Measurements from ENCODE around the gene ACY1. TPM values are rescaled to one million over a fixed set of nuclear protein-coding genes. Genes with fewer than 3 reads are reported as not detected.

ACY1 gene
- total RNA-seq, 2 donors from 2014 or later, result 58.2 to 69.4 TPM

- peak within 1 kb of the TSS; percentile 79 for H3K4me3 Mint-ChIP-seq
- Histone ChIP-seq H3K9me3 (ENCODE audit: control insufficient read depth, low read length) (no peaks in the 10 kb centered on the region), H3K27ac (ENCODE audit: low read depth, low read length) (peak within 1 kb of the TSS; percentile 98), H3K36me3 (ENCODE audit: control insufficient read depth, insufficient read depth, low read length) (peaks cover 8% of the 10 kb centered on the region), H3K4me3 (ENCODE audit: low read length) (peak within 1 kb of the TSS; percentile 88), H3K27me3 (ENCODE audit: control insufficient read depth, insufficient read depth, low read length, poor library complexity, severe bottlenecking) (no peaks in the 10 kb centered on the region), H3K4me1 (ENCODE audit: control insufficient read depth, insufficient read depth, low read length) (peaks cover 28% of the 10 kb centered on the region), H3K9ac (ENCODE audit: extremely low read depth, low read length, poor library complexity, severe bottlenecking) (peak within 1 kb of the TSS; percentile 89)
- peak; percentile 90 for DNase-seq
- H3K27ac Mint-ChIP-seq, result peak within 1 kb of the TSS; percentile 96
- no peaks in the 10 kb centered on the region for H3K9me3 Mint-ChIP-seq
- 0% methylated on average over 6 to 76 of the region's 90 CpGs for WGBS, 2 experiments (ENCODE audit: insufficient coverage in 1 of 2, insufficient read length in 1 of 2)
- H3K27me3 Mint-ChIP-seq (ENCODE audit: insufficient read depth), result no peaks in the 10 kb centered on the region
- H3K36me3 Mint-ChIP-seq (ENCODE audit: low read depth), result peaks cover 3% of the 10 kb centered on the region
- no peak for TF ChIP-seq CTCF (conservative IDR thresholded peaks at IDR 0.05)
- H3K4me1 Mint-ChIP-seq, result peaks cover 48% of the 10 kb centered on the region
Measured at GRCh38 chr3:51967384-51968169, 15.8 kb upstream of the ACY1 start, which contains the start of gene PCBP4. TSS of gene PCBP4 (minus strand) at chr3:51967454. CDS start at chr3:51961240, 6,214 bp downstream.

- 7% methylated on average over 7 of the region's 11 CpGs; no CpG with 5 or more reads in 1 of the 2 experiments for WGBS, 2 experiments (ENCODE audit: insufficient coverage in 1 of 2, insufficient read length in 1 of 2)
- H3K9me3 ChIP-seq (ENCODE audit: control insufficient read depth, low read length), result no peaks in the 10 kb centered on the region
- peak overlapping the region; percentile 98 for H3K27ac ChIP-seq (ENCODE audit: low read depth, low read length)
- peaks cover 43% of the 10 kb centered on the region for H3K4me1 Mint-ChIP-seq
- H3K9ac ChIP-seq (ENCODE audit: extremely low read depth, low read length, poor library complexity, severe bottlenecking), result peak overlapping the region; percentile 89
- H3K27me3 ChIP-seq (ENCODE audit: control insufficient read depth, insufficient read depth, low read length, poor library complexity, severe bottlenecking), result no peaks in the 10 kb centered on the region
- peak; percentile 78 for DNase-seq
- TF ChIP-seq CTCF (conservative IDR thresholded peaks at IDR 0.05), result no peak
- H3K36me3 Mint-ChIP-seq (ENCODE audit: low read depth), result peaks cover 3% of the 10 kb centered on the region
- peaks cover 4% of the 10 kb centered on the region for H3K36me3 ChIP-seq (ENCODE audit: control insufficient read depth, insufficient read depth, low read length)
- peak overlapping the region; percentile 79 for H3K4me3 Mint-ChIP-seq
- no peaks in the 10 kb centered on the region for H3K9me3 Mint-ChIP-seq
- no peaks in the 10 kb centered on the region for H3K27me3 Mint-ChIP-seq (ENCODE audit: insufficient read depth)
- peak overlapping the region; percentile 82 for H3K4me3 ChIP-seq (ENCODE audit: low read length)
- peaks cover 27% of the 10 kb centered on the region for H3K4me1 ChIP-seq (ENCODE audit: control insufficient read depth, insufficient read depth, low read length)
- peak overlapping the region; percentile 96 for H3K27ac Mint-ChIP-seq
Measured at GRCh38 chr3:51968170-51968775, 15.1 kb upstream of the ACY1 start.

GRCh38 chr3:51968883-51969678, 14.3 kb upstream of the ACY1 start:
- peak; percentile 64 for DNase-seq
- peak overlapping the region; percentile 79 for H3K4me3 Mint-ChIP-seq
- no peaks in the 10 kb centered on the region for H3K27me3 ChIP-seq (ENCODE audit: control insufficient read depth, insufficient read depth, low read length, poor library complexity, severe bottlenecking)
- peak overlapping the region; percentile 96 for H3K27ac Mint-ChIP-seq
- H3K4me1 Mint-ChIP-seq, result peaks cover 44% of the 10 kb centered on the region
- H3K9me3 Mint-ChIP-seq, result no peaks in the 10 kb centered on the region
- no peaks in the 10 kb centered on the region for H3K27me3 Mint-ChIP-seq (ENCODE audit: insufficient read depth)
- H3K36me3 Mint-ChIP-seq (ENCODE audit: low read depth), result peaks cover 3% of the 10 kb centered on the region
- H3K9ac ChIP-seq (ENCODE audit: extremely low read depth, low read length, poor library complexity, severe bottlenecking), result peak overlapping the region; percentile 36
- H3K27ac ChIP-seq (ENCODE audit: low read depth, low read length), result peak overlapping the region; percentile 98
- H3K4me1 ChIP-seq (ENCODE audit: control insufficient read depth, insufficient read depth, low read length), result peaks cover 27% of the 10 kb centered on the region
- H3K4me3 ChIP-seq (ENCODE audit: low read length), result peak overlapping the region; percentile 82
- 84 to 85% methylated on average over 5 to 6 of the region's 6 CpGs for WGBS, 2 experiments (ENCODE audit: insufficient coverage in 1 of 2, insufficient read length in 1 of 2)
- H3K36me3 ChIP-seq (ENCODE audit: control insufficient read depth, insufficient read depth, low read length), result no peaks in the 10 kb centered on the region
- no peak for TF ChIP-seq CTCF (conservative IDR thresholded peaks at IDR 0.05)
- no peaks in the 10 kb centered on the region for H3K9me3 ChIP-seq (ENCODE audit: control insufficient read depth, low read length)

All from endodermal cell (in vitro differentiated cells).